Prostate gland (tissue), 2 donors: Measurements from ENCODE around the gene ROBO4. TPM values are rescaled to one million over a fixed set of nuclear protein-coding genes. Genes with fewer than 3 reads are reported as not detected.

Experiments used
- DNase-seq: peaks from one replicate; pipeline ENCODE4 v3.0.0-alpha.2; 2019; ENCODE audit warnings: low spot score
- H3K27ac ChIP-seq, 2 donors: fragments of 200-600 bp; sonication (generic); 2 replicates each; pipeline ENCODE4 v1.5.1; 2017 to 2019
- H3K27me3 ChIP-seq: fragments of 200-600 bp; sonication (generic); replicated peaks from 2 replicates; pipeline ENCODE4 v1.5.1; 2019; ENCODE audit not compliant: insufficient read depth
- H3K36me3 ChIP-seq, 2 donors: fragments of 200-600 bp; sonication (generic); 1 replicate in 1 of 2; 2 replicates in 1 of 2; pipeline versions ENCODE4 v1.5.1 to v1.8.1; 2017 to 2019
- H3K4me1 ChIP-seq: fragments of 200-600 bp; sonication (generic); replicated peaks from 2 replicates; pipeline ENCODE4 v1.5.1; 2019
- H3K4me3 ChIP-seq, 2 donors: fragments of 200-600 bp; sonication (generic); 2 replicates each; pipeline ENCODE4 v1.5.1; 2017 to 2019
- H3K9me3 ChIP-seq: fragments of 200-600 bp; sonication (generic); 2 replicates; pipeline ENCODE4 v1.5.1; 2017
- POLR2A ChIP-seq: fragments of 450-650 bp; IDR thresholded peaks from one replicate; pipeline ENCODE4 v1.6.1; 2016; ENCODE audit warnings: antibody characterized with exemption, mild to moderate bottlenecking
- POLR2AphosphoS5 ChIP-seq: sonication (generic); formaldehyde crosslinking; IDR thresholded peaks from one replicate; pipeline ENCODE4 v1.6.1; 2017; ENCODE audit warnings: antibody characterized with exemption
- WGBS: methylation state at CpG from one replicate; pipeline ENCODE4 v1.1.5; 2018; 5-methylcytosine and 5-hydroxymethylcytosine counted together
- intact Hi-C: fragments of 100-400 bp; cut with DNase I; formaldehyde crosslinking; loops from one replicate; pipeline ENCODE4 v1.14.2; 2022
- total RNA-seq, 2 donors: library from RNA; depleted of rRNA; stranded (reverse); fragments of >200 nt; gene quantifications; one replicate each; pipeline ENCODE4 v1.1.0, GENCODE V29; 2016
- TF ChIP-seq, protein P1 (sequence below), 4 experiments: fragments of 200-600 bp in 2 of 4; fragments of 450-650 bp in 2 of 4; sonication (generic) in 2 of 4; IDR thresholded peaks; 1 replicate in 3 of 4; 2 replicates in 1 of 4; pipeline ENCODE4 v1.5.1; 2016 to 2019; ENCODE audit warnings: antibody characterized with exemption in 4 of 4, mild to moderate bottlenecking in 2 of 4, moderate library complexity in 2 of 4

The ROBO4 gene
- total RNA-seq, 2 donors from 2014 or later, result 8.5 to 22.0 TPM

DNA sequence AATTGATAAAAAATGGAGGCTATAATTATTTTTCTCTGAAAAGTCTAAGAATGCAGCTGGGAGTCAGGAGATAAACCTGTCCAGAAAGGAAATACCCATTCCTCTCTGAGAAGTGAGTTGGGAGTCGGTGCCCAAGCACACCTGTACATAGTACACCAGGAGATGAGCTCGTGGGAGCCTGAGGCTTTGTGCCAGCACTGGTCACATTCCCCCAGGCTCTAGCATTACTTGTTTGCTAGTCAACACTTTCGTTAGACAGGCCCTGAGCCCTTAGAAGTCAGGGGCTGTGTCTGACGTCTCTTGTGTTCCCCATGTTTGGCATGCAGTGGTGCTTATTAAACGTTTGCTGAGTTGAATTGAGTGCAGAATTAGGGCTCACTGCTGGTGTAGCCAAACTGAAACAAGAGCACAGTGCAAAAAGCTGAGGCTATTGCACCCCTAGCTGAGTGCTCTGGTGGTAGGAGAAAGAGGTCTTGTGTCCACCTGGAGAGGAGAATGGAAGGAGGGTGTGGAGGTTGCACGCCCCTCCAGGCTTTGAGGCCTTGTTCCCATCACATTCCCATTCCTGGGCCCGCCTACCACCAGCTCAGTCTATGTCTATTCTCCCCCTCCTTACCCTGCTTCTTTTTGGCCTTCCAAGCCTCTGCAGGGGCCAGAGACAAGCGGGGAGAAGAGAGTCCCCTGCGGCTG, 6.8 kb downstream of the ROBO4 start:
- no peaks in the 10 kb centered on the region for H3K27me3 ChIP-seq
- DNase-seq, result no peak
- H3K4me3 ChIP-seq, result no peak overlapping the region
- H3K9me3 ChIP-seq, result no peaks in the 10 kb centered on the region
- H3K4me1 ChIP-seq, result no peaks in the 10 kb centered on the region
- intact Hi-C loops, result no loop called here
- 63% methylated on average over 9 of the region's 9 CpGs for WGBS
- TF ChIP-seq POLR2A (no peak), POLR2AphosphoS5 (no peak)
- TF ChIP-seq, protein P1, sequence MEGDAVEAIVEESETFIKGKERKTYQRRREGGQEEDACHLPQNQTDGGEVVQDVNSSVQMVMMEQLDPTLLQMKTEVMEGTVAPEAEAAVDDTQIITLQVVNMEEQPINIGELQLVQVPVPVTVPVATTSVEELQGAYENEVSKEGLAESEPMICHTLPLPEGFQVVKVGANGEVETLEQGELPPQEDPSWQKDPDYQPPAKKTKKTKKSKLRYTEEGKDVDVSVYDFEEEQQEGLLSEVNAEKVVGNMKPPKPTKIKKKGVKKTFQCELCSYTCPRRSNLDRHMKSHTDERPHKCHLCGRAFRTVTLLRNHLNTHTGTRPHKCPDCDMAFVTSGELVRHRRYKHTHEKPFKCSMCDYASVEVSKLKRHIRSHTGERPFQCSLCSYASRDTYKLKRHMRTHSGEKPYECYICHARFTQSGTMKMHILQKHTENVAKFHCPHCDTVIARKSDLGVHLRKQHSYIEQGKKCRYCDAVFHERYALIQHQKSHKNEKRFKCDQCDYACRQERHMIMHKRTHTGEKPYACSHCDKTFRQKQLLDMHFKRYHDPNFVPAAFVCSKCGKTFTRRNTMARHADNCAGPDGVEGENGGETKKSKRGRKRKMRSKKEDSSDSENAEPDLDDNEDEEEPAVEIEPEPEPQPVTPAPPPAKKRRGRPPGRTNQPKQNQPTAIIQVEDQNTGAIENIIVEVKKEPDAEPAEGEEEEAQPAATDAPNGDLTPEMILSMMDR (IDR thresholded peaks at IDR 0.05), result no peak
- no peak overlapping the region for H3K27ac ChIP-seq
- H3K36me3 ChIP-seq, result no peaks in the 10 kb centered on the region

DNA sequence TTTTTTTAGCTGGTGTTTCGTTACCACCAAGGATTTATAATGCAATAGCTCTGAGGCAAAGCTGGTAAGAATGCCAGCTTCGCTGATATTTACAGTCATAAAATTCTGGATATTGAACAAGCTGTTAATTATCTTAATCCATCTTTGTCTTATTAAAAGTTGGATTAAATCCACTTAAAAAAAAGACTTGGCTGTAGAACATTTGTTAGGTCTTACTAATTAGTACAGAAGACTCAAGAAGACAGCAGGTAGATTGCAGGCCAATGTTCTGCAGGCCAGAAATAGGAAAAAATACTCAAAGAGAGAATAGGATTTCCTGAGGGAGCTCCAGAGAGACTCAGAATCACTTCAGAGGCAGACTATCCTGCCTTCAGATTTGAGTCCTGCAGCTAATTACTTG, 7.5 kb downstream of the ROBO4 start:
- Histone ChIP-seq H3K4me3 (no peak overlapping the region), H3K36me3 (no peaks in the 10 kb centered on the region), H3K9me3 (no peaks in the 10 kb centered on the region), H3K27ac (no peak overlapping the region), H3K27me3 (no peaks in the 10 kb centered on the region), H3K4me1 (no peaks in the 10 kb centered on the region)
- TF ChIP-seq, protein P1 (IDR thresholded peaks at IDR 0.05), result no peak
- TF ChIP-seq POLR2AphosphoS5, result no peak
- TF ChIP-seq POLR2A, result no peak
- 89% methylated on average over 2 of the region's 2 CpGs for WGBS
- no peak for DNase-seq
- intact Hi-C loops, result no loop called here

DNA sequence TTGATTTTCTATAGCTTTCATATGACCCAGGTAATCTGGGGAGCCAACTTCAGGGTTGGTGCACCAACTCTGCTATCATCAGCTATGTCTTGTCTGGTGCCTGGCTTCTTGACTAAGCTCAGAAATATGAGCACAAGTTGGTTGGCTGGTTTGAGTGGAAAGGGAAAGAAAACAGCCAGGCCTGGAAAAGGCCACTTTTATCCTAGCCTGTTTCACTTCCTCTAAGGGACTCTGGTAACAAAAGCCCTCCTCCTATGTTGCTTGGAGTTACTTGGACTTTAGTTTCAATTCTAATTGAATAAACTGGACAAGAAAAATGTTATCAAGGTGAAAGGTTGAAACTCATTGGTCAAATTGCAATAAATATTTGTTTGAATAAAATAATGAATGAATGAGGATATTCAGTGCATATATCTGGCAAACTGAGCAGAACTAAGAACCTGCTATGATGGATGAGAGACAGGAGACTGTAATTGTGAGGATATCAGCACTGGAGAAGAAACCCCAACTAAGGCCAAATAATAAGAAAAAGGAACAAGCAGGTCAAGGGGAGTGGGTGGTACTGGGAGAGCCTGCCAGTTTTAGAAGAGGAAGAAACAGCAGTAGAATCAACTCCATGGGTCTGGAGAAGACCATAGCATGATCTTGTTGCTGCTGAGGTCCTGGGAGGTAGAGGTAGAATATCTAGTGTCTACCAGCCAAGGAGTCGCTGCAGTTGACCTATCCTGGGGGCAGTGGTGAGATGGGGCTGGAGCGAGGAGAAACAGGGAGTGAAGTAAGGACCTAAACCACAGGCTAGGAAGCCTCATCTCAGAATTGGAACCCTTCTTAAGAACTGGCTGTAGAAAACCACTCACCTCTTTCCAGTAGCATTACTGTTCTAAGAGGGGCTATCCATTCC, 8.2 kb downstream of the ROBO4 start:
- H3K9me3 ChIP-seq, result no peaks in the 10 kb centered on the region
- intact Hi-C loops, result no loop called here
- no peak overlapping the region for H3K27ac ChIP-seq
- no peaks in the 10 kb centered on the region for H3K4me1 ChIP-seq
- DNase-seq, result no peak
- 91% methylated on average over 2 of the region's 2 CpGs for WGBS
- no peak overlapping the region for H3K4me3 ChIP-seq
- TF ChIP-seq POLR2AphosphoS5 (no peak), POLR2A (no peak)
- TF ChIP-seq, protein P1 (IDR thresholded peaks at IDR 0.05), result no peak
- H3K27me3 ChIP-seq, result no peaks in the 10 kb centered on the region
- H3K36me3 ChIP-seq, result no peaks in the 10 kb centered on the region

DNA sequence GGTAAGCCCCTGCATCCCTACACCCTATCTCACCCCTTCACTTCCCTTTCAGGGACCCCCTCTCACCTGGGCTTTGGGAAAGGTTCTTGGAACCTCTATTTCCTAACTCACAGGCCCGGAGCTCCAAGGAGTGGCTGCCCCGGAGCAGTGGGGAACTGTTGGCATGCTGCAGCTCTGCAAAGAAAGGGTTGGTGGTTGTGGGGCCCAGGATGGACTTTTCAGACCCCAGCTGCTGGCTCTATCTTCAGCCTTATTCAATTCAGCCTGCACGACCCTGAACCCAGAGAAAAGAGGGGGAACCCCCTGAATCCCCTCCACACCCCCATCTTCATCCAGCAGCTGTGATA, 10.0 kb downstream of the ROBO4 start:
- no peaks in the 10 kb centered on the region for H3K27me3 ChIP-seq
- no peaks in the 10 kb centered on the region for H3K4me1 ChIP-seq
- intact Hi-C loops, result no loop called here
- no peaks in the 10 kb centered on the region for H3K36me3 ChIP-seq
- no peak overlapping the region for H3K4me3 ChIP-seq
- TF ChIP-seq, protein P1 (IDR thresholded peaks at IDR 0.05), result no peak
- TF ChIP-seq POLR2A (no peak), POLR2AphosphoS5 (no peak)
- 86% methylated on average over 3 of the region's 3 CpGs for WGBS
- H3K27ac ChIP-seq, result no peak overlapping the region
- no peak for DNase-seq
- no peaks in the 10 kb centered on the region for H3K9me3 ChIP-seq
